VCaP (cell line): ENCODE measurements around the gene NID1.

Source experiments
- H3K27ac ChIP-seq: fragments of 450-650 bp; 2 replicates; pipeline ENCODE4 v1.5.1; 2017
- TF ChIP-seq, protein P1 (sequence below): fragments of 450-650 bp; conservative IDR thresholded peaks from 2 replicates; pipeline ENCODE4 v1.5.1; 2017; ENCODE audit warnings: mild to moderate bottlenecking, moderate library complexity

The NID1 gene

DNA sequence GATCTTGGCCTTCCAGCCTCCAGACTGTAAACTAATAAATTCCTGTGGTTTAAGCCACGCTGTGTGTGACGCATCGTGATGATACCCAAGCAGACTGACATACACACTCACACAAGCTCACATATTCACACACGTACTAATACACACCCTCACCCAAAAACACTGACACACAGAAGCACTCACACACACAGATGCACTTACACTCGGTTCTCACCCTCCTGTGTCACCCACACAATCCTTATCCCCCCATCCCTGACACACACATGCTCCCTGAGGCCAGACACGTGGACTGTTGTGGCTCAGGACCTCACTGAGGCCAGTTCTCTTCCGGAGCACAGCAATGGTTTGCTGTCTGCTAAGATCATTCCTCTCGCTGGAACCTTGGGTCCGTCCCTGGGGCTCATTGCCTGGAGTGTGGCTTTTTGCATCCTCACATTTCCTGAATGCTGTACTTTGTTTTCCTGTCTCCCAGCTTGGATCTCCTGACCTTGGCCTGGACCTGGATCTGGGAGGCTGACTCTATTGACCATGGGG lies 121.2 kb downstream of the NID1 start:
- no peak overlapping the region for H3K27ac ChIP-seq
- TF ChIP-seq, protein P1, sequence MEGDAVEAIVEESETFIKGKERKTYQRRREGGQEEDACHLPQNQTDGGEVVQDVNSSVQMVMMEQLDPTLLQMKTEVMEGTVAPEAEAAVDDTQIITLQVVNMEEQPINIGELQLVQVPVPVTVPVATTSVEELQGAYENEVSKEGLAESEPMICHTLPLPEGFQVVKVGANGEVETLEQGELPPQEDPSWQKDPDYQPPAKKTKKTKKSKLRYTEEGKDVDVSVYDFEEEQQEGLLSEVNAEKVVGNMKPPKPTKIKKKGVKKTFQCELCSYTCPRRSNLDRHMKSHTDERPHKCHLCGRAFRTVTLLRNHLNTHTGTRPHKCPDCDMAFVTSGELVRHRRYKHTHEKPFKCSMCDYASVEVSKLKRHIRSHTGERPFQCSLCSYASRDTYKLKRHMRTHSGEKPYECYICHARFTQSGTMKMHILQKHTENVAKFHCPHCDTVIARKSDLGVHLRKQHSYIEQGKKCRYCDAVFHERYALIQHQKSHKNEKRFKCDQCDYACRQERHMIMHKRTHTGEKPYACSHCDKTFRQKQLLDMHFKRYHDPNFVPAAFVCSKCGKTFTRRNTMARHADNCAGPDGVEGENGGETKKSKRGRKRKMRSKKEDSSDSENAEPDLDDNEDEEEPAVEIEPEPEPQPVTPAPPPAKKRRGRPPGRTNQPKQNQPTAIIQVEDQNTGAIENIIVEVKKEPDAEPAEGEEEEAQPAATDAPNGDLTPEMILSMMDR = no peak

DNA sequence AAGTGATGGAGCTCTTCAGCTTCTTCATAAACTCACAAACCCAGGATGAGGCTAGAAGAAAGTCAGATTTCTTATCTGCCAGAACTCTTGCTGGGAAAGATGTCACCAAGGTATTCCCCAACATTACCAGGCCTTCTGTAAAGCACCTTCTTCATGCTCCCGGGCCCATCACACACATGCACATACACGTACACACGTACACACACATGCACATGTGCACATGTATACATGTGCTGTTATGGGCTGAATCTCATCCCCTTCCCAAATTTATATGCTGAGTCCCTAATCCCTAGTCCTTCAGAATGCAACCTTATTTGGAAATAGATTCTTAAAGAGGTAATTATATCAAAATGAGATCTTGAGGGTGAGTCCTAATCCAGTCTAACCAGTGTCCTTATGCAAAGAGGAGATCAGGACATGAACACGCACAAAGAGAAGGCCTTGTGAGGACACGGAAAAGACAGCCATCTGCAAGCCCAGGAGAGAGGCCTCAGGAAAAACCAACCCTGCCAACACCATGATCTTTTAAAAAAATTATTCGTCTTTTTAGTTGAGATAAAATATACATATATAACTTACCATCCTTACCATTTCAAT lies 121.8 kb downstream of the NID1 start:
- H3K27ac ChIP-seq = no peak overlapping the region
- TF ChIP-seq, protein P1 = no peak

DNA sequence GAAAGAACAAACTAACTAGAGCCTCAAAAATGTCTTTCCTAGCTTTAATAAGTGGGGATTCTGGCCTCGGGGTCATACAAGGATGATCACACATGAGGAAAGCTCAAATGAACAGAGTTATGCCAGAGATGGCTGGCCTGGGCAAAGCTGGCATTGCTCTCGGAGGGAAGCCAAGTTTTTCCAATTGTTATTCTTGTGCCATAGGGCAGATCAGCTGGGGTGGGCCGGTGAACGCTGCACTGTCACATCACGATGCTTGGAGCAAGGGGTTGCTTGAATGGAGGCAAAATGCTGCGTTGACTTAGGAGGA lies 122.3 kb downstream of the NID1 start:
- no peak overlapping the region for H3K27ac ChIP-seq

DNA sequence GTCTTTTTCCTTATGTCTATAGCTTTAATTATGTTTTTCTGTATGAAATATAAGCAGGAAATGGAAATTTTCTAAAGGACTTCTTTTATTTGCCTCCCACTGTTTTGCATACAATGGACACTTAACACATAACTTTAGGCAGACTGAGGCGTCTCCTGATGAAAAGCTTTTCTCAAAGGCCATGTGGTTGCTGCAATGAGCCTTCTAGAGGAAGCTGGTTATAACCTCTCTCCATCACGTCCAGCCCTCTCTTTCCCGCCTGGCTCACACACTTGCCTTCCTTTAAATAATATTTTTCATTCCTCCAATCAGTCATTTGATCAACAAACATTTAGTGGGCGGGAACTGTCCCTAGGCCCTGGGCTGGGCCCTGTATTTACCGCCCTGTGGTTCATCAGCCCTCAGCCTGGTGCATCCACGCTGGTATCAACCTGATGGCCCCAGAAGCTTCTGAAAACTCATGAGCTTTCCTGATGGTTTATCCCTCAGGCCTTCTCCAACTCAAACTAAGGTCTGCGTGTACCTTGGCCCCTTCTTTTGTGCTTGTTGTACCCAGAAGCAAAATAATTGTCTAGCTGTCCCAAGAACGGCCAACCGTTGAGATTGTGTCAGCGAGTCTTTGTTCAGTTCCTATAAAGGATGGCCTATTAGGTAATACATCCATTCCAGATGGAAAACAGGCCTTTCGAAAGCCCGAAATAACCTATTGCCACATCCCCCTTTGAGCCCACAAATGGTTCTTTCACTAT lies 122.8 kb downstream of the NID1 start:
- no peak overlapping the region for H3K27ac ChIP-seq
- TF ChIP-seq, protein P1 = no peak

More for the DNA sequence above, 122.3 kb downstream of the NID1 start:
- TF ChIP-seq, protein P1 = no peak

DNA sequence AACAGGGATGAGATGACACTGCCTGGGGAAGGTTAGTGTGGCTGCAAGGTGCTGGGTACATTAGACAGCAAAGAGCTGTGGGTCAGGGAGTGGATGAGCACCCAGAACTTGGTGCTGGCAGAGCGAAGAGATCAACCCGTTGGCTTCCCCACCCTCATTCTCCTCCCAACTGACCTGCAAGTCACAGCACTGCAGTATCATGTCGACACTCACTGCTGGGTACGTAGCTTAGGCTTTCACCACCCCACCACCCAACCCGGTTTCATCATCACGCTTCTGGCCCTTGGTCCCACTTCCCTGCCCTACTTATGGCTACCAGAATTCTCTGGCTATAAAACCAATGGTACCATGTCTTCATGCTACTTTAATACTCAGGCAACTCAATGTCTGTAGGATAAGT lies 124.6 kb downstream of the NID1 start:
- no peak overlapping the region for H3K27ac ChIP-seq
- TF ChIP-seq, protein P1 = no peak

DNA sequence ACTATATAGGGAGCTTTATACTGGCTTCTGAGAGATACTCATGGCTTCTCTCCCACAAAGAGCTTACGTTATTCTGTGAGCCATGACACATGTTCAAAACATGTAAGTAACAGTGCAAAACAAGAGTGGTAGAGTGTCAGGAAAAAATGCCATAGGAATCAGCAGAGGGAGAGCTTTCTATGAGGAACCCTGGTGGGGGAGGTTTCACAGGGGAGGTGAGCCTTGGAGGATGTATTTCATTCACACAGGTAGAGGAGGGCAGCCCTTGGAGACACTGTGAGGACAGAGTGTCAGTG lies 125.5 kb downstream of the NID1 start:
- H3K27ac ChIP-seq = no peak overlapping the region
- TF ChIP-seq, protein P1 = no peak

DNA sequence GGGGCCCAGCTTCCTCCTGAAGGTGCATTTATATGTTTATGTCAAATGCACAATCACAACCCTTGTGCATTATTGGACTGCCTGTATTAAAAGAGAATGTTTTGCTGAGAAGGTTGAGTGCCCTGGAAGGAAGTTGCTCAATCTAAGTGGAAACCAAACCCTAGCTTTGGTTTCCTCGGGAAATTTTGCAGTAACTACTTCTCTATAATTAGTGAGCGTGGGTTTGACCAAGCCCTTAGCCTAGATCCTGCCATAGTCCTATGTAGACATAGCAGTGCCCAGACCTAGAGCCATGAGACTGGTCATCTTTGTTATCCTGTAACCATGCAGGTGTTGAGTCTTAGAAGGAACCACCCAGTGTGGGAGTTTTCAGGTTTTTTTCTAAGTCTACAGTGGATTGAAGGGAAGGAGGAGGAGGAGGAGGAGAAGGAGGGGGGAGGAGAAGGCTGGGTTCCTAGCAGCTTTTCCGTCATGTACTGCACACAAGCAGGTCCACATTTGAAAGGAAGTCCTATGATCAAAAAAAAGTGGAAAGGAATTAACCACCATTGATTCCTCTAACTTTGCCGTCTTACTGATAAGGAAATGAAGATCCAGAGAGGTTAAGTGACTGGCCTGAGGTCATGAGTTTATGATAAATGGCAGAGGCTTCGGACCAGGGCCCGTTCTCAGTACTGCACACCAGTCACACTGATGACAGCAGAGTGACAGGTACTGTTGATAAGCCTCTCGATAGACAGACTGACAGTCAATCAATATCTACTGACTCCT lies 126.0 kb downstream of the NID1 start:
- H3K27ac ChIP-seq = no peak overlapping the region
- TF ChIP-seq, protein P1 = no peak
